Fibroblast of lung (primary cell): ENCODE measurements around the gene RRBP1. TPM values are rescaled to one million over a fixed set of nuclear protein-coding genes. Genes with fewer than 3 reads are reported as not detected.

ENCODE experiments used
- DNase-seq, 2 donors: peaks; one replicate each; pipeline versions ENCODE4 v3.0.0 to v3.0.0-alpha.2; 2010; ENCODE audit warnings: low read depth in 2 of 2
- H2AFZ ChIP-seq: 2 replicates; pipeline ENCODE4 v1.5.1; 2012; ENCODE audit warnings: low read length, control low read depth, inconsistent platforms
- H3K27ac ChIP-seq: 2 replicates; pipeline ENCODE4 v1.5.1; 2011; ENCODE audit warnings: low read length, control low read depth; ENCODE audit not compliant: insufficient read depth
- H3K27me3 ChIP-seq: 2 replicates; pipeline ENCODE4 v1.5.1; 2011; ENCODE audit warnings: mild to moderate bottlenecking, low read length; ENCODE audit not compliant: control insufficient read depth, insufficient read depth
- H3K36me3 ChIP-seq: 2 replicates; pipeline ENCODE4 v1.5.1; 2011; ENCODE audit warnings: low read length; ENCODE audit not compliant: control insufficient read depth, insufficient read depth
- H3K4me1 ChIP-seq: 2 replicates; pipeline ENCODE4 v1.5.1; 2011; ENCODE audit warnings: low read length; ENCODE audit not compliant: control insufficient read depth, insufficient read depth; ENCODE audit errors: extremely low read depth
- H3K4me2 ChIP-seq: 2 replicates; pipeline ENCODE4 v1.5.1; 2011; ENCODE audit warnings: low read length, control low read depth; ENCODE audit not compliant: insufficient read depth; ENCODE audit errors: extremely low read depth
- H3K4me3 ChIP-seq, 4 experiments: fragments of 200-600 bp in 1 of 4; sonication (generic) in 1 of 4; replicated peaks in 1 of 4; 2 replicates each; pipeline ENCODE4 v1.5.1; 2011 to 2016; ENCODE audit warnings: low read length in 4 of 4, low read depth in 3 of 4, mild to moderate bottlenecking in 3 of 4, control low read depth in 2 of 4, inconsistent platforms in 1 of 4, mixed read lengths in 1 of 4; ENCODE audit not compliant: insufficient read depth in 1 of 4; ENCODE audit errors: control extremely low read depth in 1 of 4
- H3K79me2 ChIP-seq: 2 replicates; pipeline ENCODE4 v1.5.1; 2012; ENCODE audit warnings: mild to moderate bottlenecking, low read length, inconsistent platforms; ENCODE audit not compliant: control insufficient read depth, insufficient read depth
- H3K9ac ChIP-seq: 2 replicates; pipeline ENCODE4 v1.5.1; 2011; ENCODE audit warnings: mild to moderate bottlenecking, low read length, control low read depth; ENCODE audit not compliant: insufficient read depth
- H3K9me3 ChIP-seq: 2 replicates; pipeline ENCODE4 v1.5.1; 2012; ENCODE audit warnings: low read depth, low read length; ENCODE audit not compliant: control insufficient read depth, insufficient read depth
- H4K20me1 ChIP-seq: 2 replicates; pipeline ENCODE4 v1.5.1; 2011; ENCODE audit warnings: low read length; ENCODE audit not compliant: control insufficient read depth, insufficient read depth; ENCODE audit errors: extremely low read depth
- CTCF ChIP-seq, 2 donors: IDR thresholded peaks in 1 of 2; conservative IDR thresholded peaks in 1 of 2; 1 replicate in 1 of 2; 2 replicates in 1 of 2; pipeline ENCODE4 v1.5.1; 2011 to 2012; ENCODE audit warnings: low read length in 2 of 2, control low read depth in 1 of 2, inconsistent platforms in 1 of 2, low read depth in 1 of 2, mild to moderate bottlenecking in 1 of 2
- EZH2 ChIP-seq: IDR thresholded peaks from 2 replicates; pipeline ENCODE4 v1.5.1; 2012; ENCODE audit warnings: low read length, control low read depth, mild to moderate bottlenecking; ENCODE audit errors: missing control alignments
- polyA plus RNA-seq, 2 donors: library from polyadenylated mRNA; depleted of rRNA in 1 of 2; stranded (reverse) in 1 of 2; unstranded in 1 of 2; fragments of >200 nt; gene quantifications; 2 replicates each; pipeline ENCODE4 v1.2.1, GENCODE V29; 2011 to 2012; ENCODE audit warnings: missing spikeins in 1 of 2
- total RNA-seq: library from RNA; depleted of rRNA; stranded (reverse); fragments of >200 nt; gene quantifications from 2 replicates; pipeline ENCODE4 v1.2.1, GENCODE V29; 2014

RRBP1 gene
- total and polyA plus RNA-seq, 2 donors (not counting 1 experiment from before 2014, with no cell fraction given) = 169 to 233 TPM

DNA sequence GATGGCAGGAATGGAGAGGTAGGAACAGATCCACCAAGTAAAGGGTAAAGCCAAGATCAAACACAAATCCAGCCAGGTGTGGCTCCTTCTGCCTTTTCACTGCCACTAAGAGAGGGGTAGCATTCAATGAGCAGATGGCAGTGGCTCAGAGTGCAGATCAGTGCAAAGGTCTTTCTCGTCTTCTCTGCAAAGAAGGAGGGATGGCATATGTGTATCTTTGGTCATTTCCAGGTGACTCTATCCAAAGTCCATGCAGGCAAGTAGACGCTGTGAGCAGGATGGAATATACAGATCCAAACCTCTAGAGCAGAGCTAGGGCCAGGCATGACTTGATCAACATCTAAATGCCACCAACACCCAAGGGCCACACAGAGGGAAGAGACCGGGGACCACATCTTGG, 24.6 kb upstream of the RRBP1 start:
- H3K27ac ChIP-seq = no peak overlapping the region
- H3K4me1 ChIP-seq = no peaks in the 10 kb centered on the region
- no peaks in the 10 kb centered on the region for H3K9me3 ChIP-seq
- no peak overlapping the region for H2AFZ ChIP-seq
- H3K4me2 ChIP-seq = no peak overlapping the region
- no peak for DNase-seq
- H3K27me3 ChIP-seq = no peaks in the 10 kb centered on the region
- H3K79me2 ChIP-seq = no peaks in the 10 kb centered on the region
- H4K20me1 ChIP-seq = no peaks in the 10 kb centered on the region
- no peak overlapping the region for H3K4me3 ChIP-seq
- H3K36me3 ChIP-seq = no peaks in the 10 kb centered on the region
- no peak for TF ChIP-seq CTCF (conservative IDR thresholded peaks at IDR 0.05 in 1 of 2, IDR thresholded peaks at IDR 0.05 in 1 of 2; ENCODE audit: low read depth in 1 of 2, low read length in 2 of 2)
- TF ChIP-seq EZH2 = no peak
- H3K9ac ChIP-seq = no peak overlapping the region

DNA sequence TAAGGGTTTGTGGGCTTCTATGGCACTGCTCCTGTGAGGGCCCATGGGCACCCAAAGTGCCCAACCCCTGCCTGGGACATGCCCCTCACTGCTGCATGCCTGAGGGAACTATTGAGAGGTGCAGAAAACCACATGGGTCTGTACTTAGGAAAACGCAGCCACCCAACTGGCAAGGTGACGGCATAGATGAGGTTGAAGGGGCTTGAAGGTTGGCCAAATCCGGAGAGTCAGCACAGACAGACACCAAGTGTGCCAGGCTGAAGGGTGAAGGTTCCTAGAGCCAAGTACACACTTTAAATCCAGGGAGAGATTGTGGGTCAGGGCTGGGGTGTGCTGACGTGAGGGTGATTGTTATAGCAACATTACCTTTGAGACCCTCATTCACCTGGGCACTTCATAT, 23.9 kb upstream of the RRBP1 start:
- H2AFZ ChIP-seq = no peak overlapping the region

DNA sequence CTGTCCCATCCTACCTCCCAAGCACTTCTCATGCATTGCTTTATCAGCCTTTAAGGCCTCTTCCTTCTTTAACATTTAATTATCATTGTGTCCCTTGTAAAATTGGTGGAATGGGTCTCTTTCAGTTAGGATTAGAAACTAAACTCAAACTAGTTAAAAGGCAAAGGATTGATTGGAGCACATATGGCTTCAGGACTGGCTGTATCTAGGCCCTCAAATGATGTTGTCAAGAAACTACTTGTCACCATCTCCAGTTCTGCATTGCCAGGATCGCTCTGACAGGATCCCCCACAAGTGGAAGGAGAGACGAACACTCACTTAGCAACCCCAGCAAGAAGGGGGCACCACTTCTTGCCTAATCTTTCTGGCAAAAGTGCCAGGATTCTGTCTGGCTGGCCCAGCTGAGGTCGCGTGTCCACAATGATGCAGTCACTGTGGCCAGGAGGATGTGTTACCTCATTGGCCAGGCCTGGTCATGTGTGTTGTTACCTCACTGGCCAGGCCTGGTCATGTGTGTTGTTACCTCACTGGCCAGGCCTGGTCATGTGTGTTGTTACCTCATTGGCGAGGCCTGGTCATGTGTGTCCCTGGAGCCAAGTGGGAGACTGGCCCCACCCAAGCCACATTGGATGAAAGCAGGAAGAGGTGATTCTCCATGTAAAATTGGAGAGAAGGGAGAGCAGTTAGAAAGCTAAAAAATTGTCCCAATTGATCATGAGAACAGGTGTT, 22.7 kb upstream of the RRBP1 start:
- no peak for TF ChIP-seq CTCF (conservative IDR thresholded peaks at IDR 0.05 in 1 of 2, IDR thresholded peaks at IDR 0.05 in 1 of 2; ENCODE audit: low read depth in 1 of 2, low read length in 2 of 2)
- Histone ChIP-seq H3K4me1 (no peaks in the 10 kb centered on the region), H2AFZ (no peak overlapping the region), H3K4me2 (no peak overlapping the region), H3K36me3 (no peaks in the 10 kb centered on the region), H4K20me1 (no peaks in the 10 kb centered on the region), H3K79me2 (no peaks in the 10 kb centered on the region), H3K27ac (no peak overlapping the region), H3K4me3 (no peak overlapping the region), H3K9me3 (no peaks in the 10 kb centered on the region), H3K27me3 (peaks cover 3% of the 10 kb centered on the region), H3K9ac (no peak overlapping the region)
- no peak for DNase-seq

More for the DNA sequence above, 23.9 kb upstream of the RRBP1 start:
- no peak overlapping the region for H3K4me3 ChIP-seq
- no peaks in the 10 kb centered on the region for H3K9me3 ChIP-seq
- H4K20me1 ChIP-seq = no peaks in the 10 kb centered on the region
- no peak overlapping the region for H3K9ac ChIP-seq
- H3K27me3 ChIP-seq = no peaks in the 10 kb centered on the region
- no peaks in the 10 kb centered on the region for H3K79me2 ChIP-seq
- no peak for DNase-seq
- no peak overlapping the region for H3K4me2 ChIP-seq
- H3K4me1 ChIP-seq = no peaks in the 10 kb centered on the region
- no peaks in the 10 kb centered on the region for H3K36me3 ChIP-seq
- no peak overlapping the region for H3K27ac ChIP-seq
- TF ChIP-seq CTCF (conservative IDR thresholded peaks at IDR 0.05 in 1 of 2, IDR thresholded peaks at IDR 0.05 in 1 of 2; ENCODE audit: low read depth in 1 of 2, low read length in 2 of 2) = no peak
- no peak for TF ChIP-seq EZH2
